A673 (cell line): ENCODE measurements around the gene RHBG.

Experiments used
- EZH2 ChIP-seq: fragments of 200-600 bp; sonication (generic); IDR thresholded peaks from 2 replicates; pipeline ENCODE4 v1.6.1; 2017; ENCODE audit warnings: borderline replicate concordance, low read depth, mild to moderate bottlenecking, mixed read lengths, antibody characterized with exemption, low read length; ENCODE audit not compliant: poor library complexity, severe bottlenecking
- TF ChIP-seq, protein P1 (sequence below): fragments of 300-800, 200-600 bp; sonication (generic); conservative IDR thresholded peaks from 2 replicates; pipeline ENCODE4 v1.5.1; 2017; ENCODE audit warnings: low read depth, mild to moderate bottlenecking, antibody characterized with exemption, low read length, moderate library complexity, mixed read lengths

DNA sequence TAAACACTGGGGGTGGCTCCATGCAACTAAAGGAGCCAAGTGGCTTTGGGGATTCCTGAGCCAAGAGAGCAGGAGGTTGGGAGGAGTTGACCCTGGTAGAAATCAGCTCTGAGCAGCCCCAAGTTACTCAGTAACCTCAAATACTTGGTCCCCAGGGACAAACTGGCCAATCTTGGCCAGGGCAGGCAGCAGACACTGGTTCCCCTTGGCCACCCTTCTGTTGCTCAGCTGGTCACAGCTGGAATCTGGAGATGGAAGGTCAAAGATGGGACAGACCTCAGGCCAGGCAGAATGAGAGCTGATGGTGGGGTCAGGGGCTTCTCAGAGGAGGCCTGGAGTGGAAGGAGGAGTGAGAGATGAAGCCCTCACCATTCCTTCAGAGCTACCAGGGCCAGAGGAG lies 3.3 kb upstream of the RHBG start:
- TF ChIP-seq, protein P1, sequence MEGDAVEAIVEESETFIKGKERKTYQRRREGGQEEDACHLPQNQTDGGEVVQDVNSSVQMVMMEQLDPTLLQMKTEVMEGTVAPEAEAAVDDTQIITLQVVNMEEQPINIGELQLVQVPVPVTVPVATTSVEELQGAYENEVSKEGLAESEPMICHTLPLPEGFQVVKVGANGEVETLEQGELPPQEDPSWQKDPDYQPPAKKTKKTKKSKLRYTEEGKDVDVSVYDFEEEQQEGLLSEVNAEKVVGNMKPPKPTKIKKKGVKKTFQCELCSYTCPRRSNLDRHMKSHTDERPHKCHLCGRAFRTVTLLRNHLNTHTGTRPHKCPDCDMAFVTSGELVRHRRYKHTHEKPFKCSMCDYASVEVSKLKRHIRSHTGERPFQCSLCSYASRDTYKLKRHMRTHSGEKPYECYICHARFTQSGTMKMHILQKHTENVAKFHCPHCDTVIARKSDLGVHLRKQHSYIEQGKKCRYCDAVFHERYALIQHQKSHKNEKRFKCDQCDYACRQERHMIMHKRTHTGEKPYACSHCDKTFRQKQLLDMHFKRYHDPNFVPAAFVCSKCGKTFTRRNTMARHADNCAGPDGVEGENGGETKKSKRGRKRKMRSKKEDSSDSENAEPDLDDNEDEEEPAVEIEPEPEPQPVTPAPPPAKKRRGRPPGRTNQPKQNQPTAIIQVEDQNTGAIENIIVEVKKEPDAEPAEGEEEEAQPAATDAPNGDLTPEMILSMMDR = no peak
- TF ChIP-seq EZH2 = no peak
